ENCODE data around the gene KCNK4. TPM values are rescaled to one million over a fixed set of nuclear protein-coding genes. Genes with fewer than 3 reads are reported as not detected.

KCNK4 gene
- polyA plus RNA-seq, 1 donor (not counting 4 experiments of a cell fraction or from before 2014, with no cell fraction given): not detected

DNA sequence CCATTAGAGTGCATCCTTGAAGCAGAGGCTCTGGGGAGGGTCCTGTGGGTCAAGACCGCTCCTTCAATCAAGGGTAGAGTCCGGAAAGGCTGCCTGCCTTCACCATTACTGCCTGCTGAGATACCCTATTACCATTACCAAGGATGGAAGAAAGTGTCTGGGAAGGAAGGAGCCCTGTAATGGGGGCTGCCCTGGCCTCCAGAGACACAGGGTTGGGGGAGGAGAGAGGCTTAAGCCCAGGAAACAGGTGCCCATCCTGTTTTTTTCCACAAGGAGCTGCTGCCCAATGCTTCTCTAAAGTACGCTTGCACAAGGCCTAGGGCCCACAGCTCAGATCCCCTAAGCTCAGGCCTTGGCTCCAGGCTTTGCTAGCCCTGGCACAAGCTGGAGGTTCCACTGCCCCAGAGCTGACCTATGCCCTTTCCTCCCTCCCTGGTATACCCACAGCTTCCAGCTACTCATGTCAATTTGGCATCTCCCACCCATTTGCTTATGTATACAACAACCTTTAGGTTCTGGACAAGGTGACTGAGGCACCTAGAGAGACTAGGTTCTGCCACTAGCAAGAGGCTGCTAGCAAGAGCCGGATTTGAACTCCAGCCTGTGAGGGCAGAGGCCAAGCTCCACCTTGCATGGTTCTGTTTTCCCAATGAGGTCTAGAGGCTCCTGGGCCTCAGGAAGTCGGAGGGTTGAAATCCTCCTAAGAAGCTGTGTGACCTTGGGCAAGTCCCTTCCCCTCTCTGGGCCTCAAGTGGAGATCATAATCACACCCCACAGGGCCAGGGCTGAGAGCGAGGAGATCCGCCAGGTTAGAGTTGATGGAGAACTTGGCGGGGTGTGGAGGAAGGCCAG, 41.3 kb upstream of the KCNK4 start:
- Histone ChIP-seq H3K9me1 (ENCODE audit: control insufficient read depth, extremely low read depth, insufficient read depth, low read length) (no peaks in the 10 kb centered on the region), H2AFZ (ENCODE audit: control insufficient read depth, low read length) (no peak overlapping the region), H3K79me2 (ENCODE audit: control insufficient read depth, insufficient read depth, low read length) (peaks cover 47% of the 10 kb centered on the region), H4K20me1 (ENCODE audit: control insufficient read depth, extremely low read depth, insufficient read depth, low read length) (peaks cover 8% of the 10 kb centered on the region), H3K4me3 (ENCODE audit: control insufficient read depth in 2 of 3, extremely low read depth in 1 of 3, insufficient read depth in 2 of 3, low read depth in 1 of 3, low read length in 3 of 3) (no peak overlapping the region), H3K27me3 (ENCODE audit: control insufficient read depth, extremely low read depth, insufficient read depth, low read length) (no peaks in the 10 kb centered on the region), H3K9me3 (ENCODE audit: control insufficient read depth, low read depth, low read length) (no peaks in the 10 kb centered on the region), H3K27ac (ENCODE audit: control insufficient read depth, insufficient read depth, low read length) (no peak overlapping the region), H3K9ac (ENCODE audit: control insufficient read depth, extremely low read depth, insufficient read depth, low read length) (no peak overlapping the region), H3K4me1 (ENCODE audit: control insufficient read depth, extremely low read depth, insufficient read depth, low read length) (peaks cover 26% of the 10 kb centered on the region), H3K4me2 (ENCODE audit: control insufficient read depth, extremely low read depth, insufficient read depth, low read depth, low read length) (no peak overlapping the region), H3K36me3 (ENCODE audit: control insufficient read depth in 2 of 2, extremely low read depth in 1 of 2, insufficient read depth in 2 of 2, low read length in 2 of 2) (peaks cover 5 to 11% of the 10 kb centered on the region in 2 experiments)
- DNase-seq (ENCODE audit: low read depth, low spot score): no peak
- no peak for FAIRE-seq
- dilution Hi-C loops (cut with MboI; ENCODE audit: extremely low pct_ligation_motif_present, low sequenced_read_pairs): no loop called here
- TF ChIP-seq EZH2 (IDR thresholded peaks at IDR 0.05; ENCODE audit: low read length): no peak
- TF ChIP-seq, protein P1, sequence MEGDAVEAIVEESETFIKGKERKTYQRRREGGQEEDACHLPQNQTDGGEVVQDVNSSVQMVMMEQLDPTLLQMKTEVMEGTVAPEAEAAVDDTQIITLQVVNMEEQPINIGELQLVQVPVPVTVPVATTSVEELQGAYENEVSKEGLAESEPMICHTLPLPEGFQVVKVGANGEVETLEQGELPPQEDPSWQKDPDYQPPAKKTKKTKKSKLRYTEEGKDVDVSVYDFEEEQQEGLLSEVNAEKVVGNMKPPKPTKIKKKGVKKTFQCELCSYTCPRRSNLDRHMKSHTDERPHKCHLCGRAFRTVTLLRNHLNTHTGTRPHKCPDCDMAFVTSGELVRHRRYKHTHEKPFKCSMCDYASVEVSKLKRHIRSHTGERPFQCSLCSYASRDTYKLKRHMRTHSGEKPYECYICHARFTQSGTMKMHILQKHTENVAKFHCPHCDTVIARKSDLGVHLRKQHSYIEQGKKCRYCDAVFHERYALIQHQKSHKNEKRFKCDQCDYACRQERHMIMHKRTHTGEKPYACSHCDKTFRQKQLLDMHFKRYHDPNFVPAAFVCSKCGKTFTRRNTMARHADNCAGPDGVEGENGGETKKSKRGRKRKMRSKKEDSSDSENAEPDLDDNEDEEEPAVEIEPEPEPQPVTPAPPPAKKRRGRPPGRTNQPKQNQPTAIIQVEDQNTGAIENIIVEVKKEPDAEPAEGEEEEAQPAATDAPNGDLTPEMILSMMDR (optimal IDR thresholded peaks at IDR 0.05 in 1 of 3, IDR thresholded peaks at IDR 0.05 in 1 of 3, conservative IDR thresholded peaks at IDR 0.05 in 1 of 3; ENCODE audit: extremely low read depth in 1 of 3, insufficient read depth in 2 of 3, low read length in 3 of 3): no peak

DNA sequence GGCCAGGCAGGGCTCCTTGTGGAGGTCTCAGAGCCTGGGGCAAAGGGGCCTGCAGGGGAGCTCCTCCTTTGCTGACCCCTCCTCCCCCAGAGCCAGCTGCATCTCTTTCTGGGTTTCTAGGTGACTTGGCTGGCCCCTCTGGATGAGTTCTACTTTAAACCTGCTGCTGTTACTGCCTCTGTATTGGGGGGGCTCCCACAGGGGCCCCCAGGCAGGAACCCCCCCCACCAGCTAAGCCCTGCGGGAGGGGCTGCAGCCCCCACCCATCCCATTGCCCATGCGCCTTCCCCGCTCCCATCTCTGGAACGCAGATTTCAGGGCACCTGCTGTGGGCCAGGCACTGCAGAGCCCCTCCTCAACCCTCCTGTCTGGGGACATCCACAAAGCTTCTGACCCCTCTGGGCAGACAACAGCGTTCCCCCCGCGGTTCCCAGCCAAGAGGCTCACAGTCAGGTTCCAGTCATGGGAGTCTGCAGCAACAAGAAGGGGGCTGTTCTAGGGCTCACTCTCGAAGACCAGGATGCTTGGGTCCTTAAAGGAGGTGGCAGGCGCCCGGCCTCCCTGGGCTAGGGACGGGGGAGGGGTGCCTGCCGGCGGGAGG, 40.6 kb upstream of the KCNK4 start:
- Histone ChIP-seq H3K79me2 (ENCODE audit: control insufficient read depth, insufficient read depth, low read length) (peaks cover 42% of the 10 kb centered on the region), H3K9me3 (ENCODE audit: control insufficient read depth, low read depth, low read length) (no peaks in the 10 kb centered on the region), H3K36me3 (ENCODE audit: control insufficient read depth in 2 of 2, extremely low read depth in 1 of 2, insufficient read depth in 2 of 2, low read length in 2 of 2) (peaks cover 9 to 18% of the 10 kb centered on the region in 2 experiments), H3K27ac (ENCODE audit: control insufficient read depth, insufficient read depth, low read length) (no peak overlapping the region), H3K27me3 (ENCODE audit: control insufficient read depth, extremely low read depth, insufficient read depth, low read length) (no peaks in the 10 kb centered on the region), H3K4me3 (ENCODE audit: control insufficient read depth in 2 of 3, extremely low read depth in 1 of 3, insufficient read depth in 2 of 3, low read depth in 1 of 3, low read length in 3 of 3) (peak overlapping the region; percentile 71 to 77 (median 76)), H3K9ac (ENCODE audit: control insufficient read depth, extremely low read depth, insufficient read depth, low read length) (peak overlapping the region; percentile 63), H4K20me1 (ENCODE audit: control insufficient read depth, extremely low read depth, insufficient read depth, low read length) (peaks cover 8% of the 10 kb centered on the region), H3K9me1 (ENCODE audit: control insufficient read depth, extremely low read depth, insufficient read depth, low read length) (no peaks in the 10 kb centered on the region), H3K4me2 (ENCODE audit: control insufficient read depth, extremely low read depth, insufficient read depth, low read depth, low read length) (peak overlapping the region; percentile 85), H3K4me1 (ENCODE audit: control insufficient read depth, extremely low read depth, insufficient read depth, low read length) (peaks cover 21% of the 10 kb centered on the region), H2AFZ (ENCODE audit: control insufficient read depth, low read length) (no peak overlapping the region)
- FAIRE-seq: no peak
- dilution Hi-C loops (cut with MboI; ENCODE audit: extremely low pct_ligation_motif_present, low sequenced_read_pairs): no loop called here
- no peak for DNase-seq (ENCODE audit: low read depth, low spot score)
- TF ChIP-seq, protein P1 (optimal IDR thresholded peaks at IDR 0.05 in 1 of 3, IDR thresholded peaks at IDR 0.05 in 1 of 3, conservative IDR thresholded peaks at IDR 0.05 in 1 of 3; ENCODE audit: extremely low read depth in 1 of 3, insufficient read depth in 2 of 3, low read length in 3 of 3): no peak
- TF ChIP-seq EZH2 (IDR thresholded peaks at IDR 0.05; ENCODE audit: low read length): no peak
